ENCODE measurements around the gene BRIX1. TPM values are rescaled to one million over a fixed set of nuclear protein-coding genes. Genes with fewer than 3 reads are reported as not detected.

The BRIX1 gene
- total and polyA plus RNA-seq, 2 experiments from 2014 or later, result 72.6 to 171 TPM

- Mint-ChIP-seq H3K27ac (peak overlapping the region; percentile 93), H3K36me3 (ENCODE audit: low read depth) (peaks cover 11% of the 10 kb centered on the region), H3K4me1 (peaks cover 47% of the 10 kb centered on the region), H3K9me3 (no peaks in the 10 kb centered on the region), H3K27me3 (ENCODE audit: insufficient read depth, low read depth, poor library complexity) (no peaks in the 10 kb centered on the region), H3K4me3 (no peak overlapping the region)
- H2AFZ ChIP-seq, result no peak overlapping the region
- no peak for DNase-seq (ENCODE audit: low spot score)
- no peak overlapping the region for H3K27ac ChIP-seq (ENCODE audit: low read depth)
- H3K4me2 ChIP-seq, result no peak overlapping the region
- no peaks in the 10 kb centered on the region for H3K36me3 ChIP-seq (ENCODE audit: insufficient read depth)
- H3K4me3 ChIP-seq, result no peak overlapping the region
- no peaks in the 10 kb centered on the region for H3K27me3 ChIP-seq (ENCODE audit: insufficient read depth)
- peaks cover 42% of the 10 kb centered on the region for H3K4me1 ChIP-seq (ENCODE audit: insufficient read depth)
- ATAC-seq, result no peak
- H3K9me2 ChIP-seq (ENCODE audit: insufficient read depth), result no peaks in the 10 kb centered on the region
- no peak for TF ChIP-seq JUNB (IDR thresholded peaks at IDR 0.05; ENCODE audit: unreplicated experiment)
- no peak for TF ChIP-seq ETS1 (IDR thresholded peaks at IDR 0.05)
- TF ChIP-seq POLR2AphosphoS5 (IDR thresholded peaks at IDR 0.05; ENCODE audit: low read depth), result no peak
- TF ChIP-seq NANOG (IDR thresholded peaks at IDR 0.05; ENCODE audit: borderline replicate concordance), result no peak
- no peak for TF ChIP-seq ZNF114 (CRISPR knock-in tag; IDR thresholded peaks at IDR 0.05)
- TF ChIP-seq CTCF (conservative IDR thresholded peaks at IDR 0.05; ENCODE audit: low read depth in 2 of 2), result no peak
- no peak for TF ChIP-seq EZH2phosphoT487 (IDR thresholded peaks at IDR 0.05; ENCODE audit: unreplicated experiment)
- TF ChIP-seq ZNF462 (CRISPR knock-in tag; IDR thresholded peaks at IDR 0.05), result no peak
- H3F3A ChIP-seq (replicated peaks; ENCODE audit: low read depth), result no peaks in the 10 kb centered on the region
- H3K79me2 ChIP-seq (replicated peaks; ENCODE audit: insufficient read depth), result no peaks in the 10 kb centered on the region
- no peaks in the 10 kb centered on the region for H4K20me1 ChIP-seq (replicated peaks; ENCODE audit: insufficient read depth)
Measured at GRCh38 chr5:34867660-34868059, 47.9 kb upstream of the BRIX1 start.
